Muscle of arm (tissue), 12 donors: ENCODE data around the gene SYT6. TPM values are rescaled to one million over a fixed set of nuclear protein-coding genes. Genes with fewer than 3 reads are reported as not detected.
A peak's percentile ranks its signal among the peaks of the same experiment; 100 is the strongest.

Source experiments
- DNase-seq: peaks from one replicate; pipeline ENCODE4 v3.0.0-alpha.2; 2013
- polyA plus RNA-seq, 12 donors: library from polyadenylated mRNA; unstranded; fragments of 120-200 nt; gene quantifications; one replicate each; pipeline ENCODE4 v1.2.1, GENCODE V29; 2013; ENCODE audit not compliant: insufficient read length in 12 of 12

SYT6 gene
- polyA plus RNA-seq, 12 donors, result 0.94 to 3.5 (median 1.8) TPM; not detected in 1

GRCh38 chr1:114154963-114155322 is 1.3 kb upstream of the SYT6 start:
- DNase-seq, result peak; percentile 18

DNA sequence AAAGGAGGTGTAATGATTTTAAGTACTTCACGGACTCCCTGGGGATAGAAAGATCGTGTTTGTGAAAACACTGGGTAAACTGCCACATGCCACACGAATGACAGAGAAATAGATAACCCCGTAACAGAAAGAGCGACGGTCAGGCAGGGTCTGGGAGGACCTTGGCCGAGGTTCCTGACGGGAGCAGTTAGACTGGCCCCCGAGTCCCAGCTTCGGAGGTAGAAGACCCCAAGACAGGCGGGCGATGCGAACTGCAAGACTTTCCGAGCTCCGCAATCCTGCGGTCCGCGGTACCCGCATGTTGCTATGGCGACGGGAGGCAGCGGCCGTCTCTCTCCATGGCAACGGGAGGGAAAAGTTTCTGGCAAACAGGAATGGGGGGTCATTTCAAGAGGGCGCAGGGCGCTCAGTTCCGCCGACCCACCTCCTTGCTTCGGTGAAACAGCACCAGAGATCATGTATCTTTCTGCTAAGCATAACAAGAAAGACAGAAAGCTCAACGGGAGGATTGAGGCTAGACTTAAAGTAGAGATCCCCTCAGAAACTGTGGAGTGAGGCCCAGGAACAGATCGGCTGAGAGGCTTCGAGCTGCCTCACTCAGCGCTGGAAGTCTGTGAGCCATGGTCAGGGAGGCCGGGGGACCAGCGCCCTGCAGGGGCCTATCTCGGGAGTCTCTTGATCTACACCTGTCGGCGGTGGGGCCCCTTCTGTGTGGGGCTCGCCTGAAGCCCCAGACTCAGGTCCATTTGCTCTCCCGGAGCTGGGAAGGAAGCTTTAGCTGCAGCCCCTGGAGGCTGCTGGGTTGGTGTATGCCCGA is 685 bp upstream of the SYT6 start:
- DNase-seq, result peak; percentile 9

GRCh38 chr1:114152508-114153260 is 985 bp downstream of the SYT6 start:
- peak; percentile 27 for DNase-seq

DNA sequence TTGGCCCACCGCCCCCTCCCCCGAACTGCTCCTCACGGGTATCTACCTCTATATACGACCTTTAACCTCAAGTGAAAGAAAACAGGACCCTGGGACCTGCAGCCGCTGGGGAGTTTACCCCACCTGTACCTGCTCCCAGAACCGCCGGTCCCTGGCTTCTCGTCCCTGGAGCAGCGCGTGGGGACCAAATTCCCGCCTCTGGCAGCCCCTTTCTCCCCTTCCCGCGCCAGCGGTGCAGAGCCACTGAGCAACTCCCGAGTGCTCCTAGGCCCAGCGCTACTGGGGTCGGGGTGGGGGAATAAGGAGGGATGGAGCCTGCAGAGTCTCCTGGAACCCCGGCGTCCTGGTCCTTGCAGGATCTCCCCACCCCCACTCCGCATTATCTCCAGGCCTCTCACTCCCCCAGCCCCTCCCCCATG is 1.6 kb downstream of the SYT6 start:
- no peak for DNase-seq

DNA sequence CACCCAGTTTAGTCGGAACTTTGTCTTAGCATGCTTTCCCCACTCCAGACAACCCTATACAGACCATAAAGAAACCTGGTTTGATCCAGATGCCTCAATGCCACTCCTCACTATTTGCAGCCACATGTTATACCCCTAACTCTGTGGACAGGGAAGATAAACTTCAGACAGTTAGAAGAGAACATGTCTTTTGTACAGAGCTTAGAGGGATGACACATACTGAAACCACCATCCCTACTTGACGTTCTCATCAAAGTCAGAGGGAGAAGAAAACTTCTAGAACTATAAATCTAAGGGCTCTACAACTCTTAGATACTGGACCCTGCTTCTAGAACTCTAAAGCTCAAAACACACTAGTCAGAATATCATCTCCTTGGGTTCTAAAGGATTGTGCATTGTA is 3.7 kb downstream of the SYT6 start:
- no peak for DNase-seq

DNA sequence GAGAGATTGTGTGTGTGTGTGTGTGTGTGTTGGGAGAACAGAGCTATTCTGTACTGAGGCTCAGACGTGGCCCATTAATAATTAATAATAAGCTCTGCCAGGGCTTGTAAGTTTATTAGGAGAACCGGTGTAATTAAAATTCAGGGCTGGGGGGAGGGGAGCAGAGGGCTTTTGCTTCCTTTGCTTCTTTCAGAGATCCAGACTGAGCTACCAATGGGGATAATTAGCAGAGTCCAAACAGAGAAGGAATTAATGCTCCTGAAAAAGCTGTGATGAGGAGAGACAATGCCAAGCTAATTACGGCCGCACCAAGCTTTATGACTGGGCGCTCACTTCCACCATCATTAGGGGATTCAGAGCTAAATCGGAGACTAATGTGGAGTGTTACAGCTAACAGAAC is 4.5 kb downstream of the SYT6 start:
- DNase-seq, result no peak

GRCh38 chr1:114145504-114146151 is 8.0 kb downstream of the SYT6 start:
- no peak for DNase-seq

DNA sequence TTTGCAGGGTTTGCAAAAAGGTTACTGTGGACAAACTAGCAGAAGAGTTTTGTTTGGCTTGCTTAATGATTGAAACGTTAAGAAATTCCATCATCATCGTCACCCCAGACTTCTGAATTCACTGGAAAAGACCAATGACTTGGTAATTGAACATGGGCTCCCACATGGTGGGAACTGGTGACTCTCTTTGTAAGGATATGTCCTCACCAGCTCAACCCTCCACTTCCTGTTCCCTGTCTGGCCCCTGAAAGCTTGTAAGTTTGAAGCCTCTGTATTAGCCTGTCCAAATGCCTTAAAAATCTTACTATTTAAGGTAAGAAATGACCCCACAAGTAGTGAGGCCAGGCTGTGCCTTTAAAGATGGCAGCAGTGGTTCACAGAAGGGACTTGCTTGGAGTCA is 9.7 kb downstream of the SYT6 start:
- no peak for DNase-seq

GRCh38 chr1:114139540-114139939 is 14.1 kb downstream of the SYT6 start:
- no peak for DNase-seq

GRCh38 chr1:114137497-114137896 is 16.2 kb downstream of the SYT6 start:
- no peak for DNase-seq

DNA sequence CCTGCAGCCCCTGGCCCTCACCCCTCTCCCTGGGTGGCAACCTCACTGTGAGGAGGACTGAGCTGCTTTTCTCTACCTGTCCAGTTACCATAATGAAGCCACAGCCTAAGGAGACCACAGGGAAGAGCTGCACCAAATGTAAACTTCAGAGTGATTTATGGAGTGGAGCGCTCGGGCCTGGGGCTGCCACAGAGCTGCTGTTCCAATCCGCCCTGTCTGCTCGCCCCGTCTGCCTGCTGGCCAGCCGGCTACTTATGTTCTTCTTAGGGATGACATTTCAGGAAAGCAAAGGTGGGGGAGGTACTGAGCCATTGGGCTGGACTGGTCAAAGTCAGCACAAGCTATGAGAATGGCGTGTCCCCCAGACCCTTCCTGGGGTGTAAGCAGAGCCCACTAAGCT is 17.9 kb downstream of the SYT6 start:
- DNase-seq, result no peak

- no peak for DNase-seq
These were observed 19.2 kb downstream of the SYT6 start for GRCh38 chr1:114134518-114134917.

DNA sequence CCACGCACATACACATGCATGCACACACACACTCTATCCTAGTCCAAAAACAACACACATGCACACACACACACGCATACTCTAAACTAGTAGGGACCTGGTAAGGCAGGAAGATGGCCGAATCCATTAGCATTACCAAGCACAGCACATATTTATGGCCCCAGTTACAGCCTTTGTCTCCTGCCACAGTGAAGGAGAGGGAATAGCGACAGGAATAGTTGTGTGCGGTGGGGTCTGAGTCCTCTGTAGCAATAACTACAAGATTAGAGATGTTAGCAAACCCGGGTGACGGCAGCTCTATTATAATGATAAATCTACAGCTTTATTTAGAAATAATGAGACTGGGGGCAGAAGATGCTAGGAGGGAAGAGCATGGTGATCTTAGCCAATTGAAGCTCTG is 20.5 kb downstream of the SYT6 start:
- DNase-seq, result no peak

GRCh38 chr1:114131526-114132220 is 22.0 kb downstream of the SYT6 start:
- DNase-seq, result no peak

- no peak for DNase-seq
These were observed 22.7 kb downstream of the SYT6 start for GRCh38 chr1:114130846-114131525.

DNA sequence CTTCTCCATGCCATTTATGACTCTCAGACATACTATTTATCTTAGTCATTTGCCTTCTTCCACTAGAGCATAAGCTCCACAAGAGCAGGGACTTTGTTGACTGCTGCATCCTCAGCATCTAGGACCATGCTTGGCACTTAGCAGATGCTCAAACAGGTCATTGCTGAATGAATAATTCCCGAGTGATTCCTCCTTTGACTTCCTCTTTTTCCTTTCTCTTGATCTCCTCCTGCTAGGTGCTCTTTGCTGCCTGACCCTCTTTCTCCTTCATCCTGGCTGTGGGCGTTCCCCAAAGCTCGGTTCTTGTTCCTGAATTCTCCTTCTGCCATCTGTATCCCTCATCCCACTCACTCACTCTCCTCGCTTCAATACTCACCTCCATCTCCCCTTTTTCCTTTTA is 23.5 kb downstream of the SYT6 start:
- no peak for DNase-seq

DNA sequence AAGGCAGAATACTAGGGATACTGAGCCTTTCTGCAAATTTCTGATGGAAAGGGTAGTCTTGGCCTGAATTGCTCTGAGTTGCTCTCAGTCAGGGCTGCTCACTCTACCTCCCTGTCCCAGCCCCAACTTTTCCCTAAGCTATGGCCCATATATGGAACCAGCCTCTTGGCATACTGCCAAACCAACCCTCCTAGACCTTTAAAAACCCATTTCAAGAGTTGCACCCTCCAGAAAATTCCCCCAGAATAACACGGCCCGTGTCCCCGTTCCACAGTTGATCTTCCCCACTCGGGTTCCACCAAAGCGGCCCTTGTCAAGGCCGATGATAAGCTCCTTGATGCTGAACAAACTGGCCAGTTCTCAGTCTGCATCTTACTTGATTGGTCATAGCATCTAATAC is 25.4 kb downstream of the SYT6 start:
- DNase-seq, result no peak

GRCh38 chr1:114126261-114127095 is 27.2 kb downstream of the SYT6 start:
- DNase-seq, result no peak

GRCh38 chr1:114124644-114125043 is 29.0 kb downstream of the SYT6 start:
- no peak for DNase-seq

DNA sequence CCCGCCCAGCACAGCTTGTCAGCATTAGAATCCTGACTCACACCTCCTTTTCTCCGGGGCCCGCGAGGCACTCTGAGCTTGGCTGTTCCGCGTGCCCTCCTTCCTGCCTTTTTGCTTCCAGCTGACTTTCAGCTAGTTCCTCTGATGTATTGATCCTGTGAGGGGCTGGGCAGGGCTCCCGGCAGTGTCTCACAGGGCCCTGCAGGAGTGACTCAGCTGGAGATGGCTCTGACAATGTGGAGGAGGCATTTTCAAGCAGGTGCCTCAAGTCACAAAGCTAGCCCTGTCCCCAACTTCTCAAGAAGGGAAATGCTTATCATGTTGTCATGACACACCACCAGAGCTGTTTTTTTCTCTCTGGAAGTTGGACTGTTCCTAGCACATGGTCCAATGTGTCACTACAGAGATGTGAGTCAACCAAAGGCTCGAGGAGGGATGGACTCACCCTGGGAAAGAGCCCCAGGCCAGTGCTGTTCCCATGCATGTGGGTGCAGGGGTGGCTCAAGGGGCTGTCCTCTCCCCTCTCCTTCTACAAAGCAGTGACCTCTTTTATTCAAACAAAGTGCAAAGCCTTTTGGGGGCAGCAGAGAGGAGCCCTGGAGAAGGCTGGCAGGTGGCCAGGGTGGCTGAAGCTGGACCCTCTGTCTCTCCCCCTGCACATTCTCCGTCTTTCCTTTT is 30.6 kb downstream of the SYT6 start:
- DNase-seq, result no peak
